ENCODE measurements around the gene KLHDC7B. TPM values are rescaled to one million over a fixed set of nuclear protein-coding genes. Genes with fewer than 3 reads are reported as not detected.

The KLHDC7B gene
- total and polyA plus RNA-seq, 10 of the 15 experiments (the other 5 are each of a cell fraction or from before 2014, with no cell fraction given) = 0.05 to 2.2 (median 0.93) TPM; not detected in 2

GRCh38 chr22:50575426-50575941 is 29.8 kb downstream of the KLHDC7B start:
- BruUV-seq (replicated peaks) = no TSS peak
- CTCF ChIA-PET = interaction anchor here (1.0 to 2.0 kb wide), 4 partner anchors 10 to 50 kb away, joined by 3 to 7 read pairs (median 4); partner anchors contain the start of gene SYCE3
- H3K36me3 ChIP-seq (ENCODE audit: control insufficient read depth in 2 of 2, insufficient read depth in 2 of 2, low read length in 1 of 2) = peaks cover 11 to 16% of the 10 kb centered on the region in 2 experiments; a peak in 3 of 4 replicates

More at GRCh38 chr22:50575426-50575941, 29.8 kb downstream of the KLHDC7B start:
- DNase-seq (ENCODE audit: low read depth, low spot score) (no peak), FAIRE-seq (no peak), ATAC-seq (no peak)
- POLR2A ChIA-PET = no interaction called here
- no peaks in the 10 kb centered on the region for H4K20me1 ChIP-seq (ENCODE audit: control insufficient read depth, insufficient read depth)
- no peak overlapping the region for H3K9ac ChIP-seq (ENCODE audit: control insufficient read depth, insufficient read depth, low read length)
- no peak overlapping the region for H2AFZ ChIP-seq (ENCODE audit: control insufficient read depth, low read depth, low read length)
- SMC1A ChIA-PET (ENCODE audit: uncharacterized antibody, unreplicated experiment) = no interaction called here
- H3K4me3 ChIP-seq = no peak overlapping the region
- no peak overlapping the region for H3K4me2 ChIP-seq (ENCODE audit: control insufficient read depth, insufficient read depth)
- RAD21 ChIA-PET (ENCODE audit: unreplicated experiment) = no interaction called here
- H3K4me1 ChIP-seq (ENCODE audit: control insufficient read depth, insufficient read depth, low read length) = peaks cover 10% of the 10 kb centered on the region
- no peaks in the 10 kb centered on the region for H3K27me3 ChIP-seq (replicated peaks in 1 of 2; ENCODE audit: control insufficient read depth in 2 of 2, insufficient read depth in 2 of 2, low read length in 1 of 2)
- H3K27ac ChIP-seq (ENCODE audit: control insufficient read depth, insufficient read depth) = no peak overlapping the region
- 90% methylated on average over 8 of the region's 8 CpGs for WGBS (ENCODE audit: insufficient coverage, insufficient replicate concordance, low lambda C conversion rate, missing lambda C conversion rate)
- H3K79me2 ChIP-seq (ENCODE audit: control insufficient read depth, insufficient read depth, low read length) = no peaks in the 10 kb centered on the region; the same call in none of the 2 replicates
- no peaks in the 10 kb centered on the region for H3K9me3 ChIP-seq (replicated peaks; ENCODE audit: control insufficient read depth, insufficient read depth, low read length)
- in situ Hi-C loops (cut with MboI) = no loop called here
- intact Hi-C loops (cut with micrococcal nuclease; ENCODE audit: unreplicated experiment) = no loop called here
- no peak for TF ChIP-seq IKZF1 (conservative IDR thresholded peaks at IDR 0.05)
- TF ChIP-seq ZBTB11 (CRISPR knock-in tag; IDR thresholded peaks at IDR 0.05) = no peak
- TF ChIP-seq CBX3 (IDR thresholded peaks at IDR 0.05; ENCODE audit: borderline replicate concordance, low read depth) = no peak
- TF ChIP-seq YBX1 (IDR thresholded peaks at IDR 0.05) = no peak
- no peak for TF ChIP-seq NR2C2 (IDR thresholded peaks at IDR 0.05; ENCODE audit: borderline replicate concordance, control insufficient read depth, insufficient read length, low read depth)
- no peak for TF ChIP-seq POLR2AphosphoS5 (IDR thresholded peaks at IDR 0.05; ENCODE audit: low read length)
- TF ChIP-seq HDAC2 (IDR thresholded peaks at IDR 0.05) = no peak
- TF ChIP-seq MAX (IDR thresholded peaks at IDR 0.05; ENCODE audit: low read depth, low read length) = no peak
- no peak for TF ChIP-seq ZBED1 (IDR thresholded peaks at IDR 0.05; ENCODE audit: borderline replicate concordance)
- TF ChIP-seq ZBTB33 (IDR thresholded peaks at IDR 0.05) = no peak
- no peak for TF ChIP-seq ZNF687 (IDR thresholded peaks at IDR 0.05)

All from GM12878 (cell line).